H9 (cell line): ENCODE results near the gene LILRA1. TPM values are rescaled to one million over a fixed set of nuclear protein-coding genes. Genes with fewer than 3 reads are reported as not detected.
"Not testable (repeated sequence)": the region's sequence is repeated elsewhere in the genome, so short reads cannot be mapped to it uniquely, and the experiment has no call there.

Experiments
- DNase-seq: peaks from one replicate; pipeline ENCODE4 v3.0.0-alpha.2; 2017
- H2AFZ ChIP-seq: one replicate; pipeline ENCODE4 v1.6.1; 2013; ENCODE audit warnings: mild to moderate bottlenecking, low read length, control low read depth, moderate library complexity
- H2AK5ac ChIP-seq: 2 replicates; pipeline ENCODE4 v1.6.1; 2013; ENCODE audit warnings: low read length, control low read depth, mixed read lengths; ENCODE audit not compliant: insufficient read length
- H2BK120ac ChIP-seq: one replicate; pipeline ENCODE4 v1.6.1; 2013; ENCODE audit warnings: low read depth, mild to moderate bottlenecking, low read length, control low read depth, inconsistent platforms; ENCODE audit not compliant: poor library complexity, severe bottlenecking
- H2BK12ac ChIP-seq: 2 replicates; pipeline ENCODE4 v1.6.1; 2013; ENCODE audit warnings: low read length, control low read depth, mixed read lengths, low read depth; ENCODE audit not compliant: insufficient read length
- H2BK15ac ChIP-seq: 2 replicates; pipeline ENCODE4 v1.6.1; 2013; ENCODE audit warnings: low read depth, low read length, control low read depth
- H2BK20ac ChIP-seq: one replicate; pipeline ENCODE4 v1.6.1; 2013; ENCODE audit warnings: low read depth, mild to moderate bottlenecking, low read length, control low read depth, inconsistent platforms; ENCODE audit not compliant: poor library complexity, severe bottlenecking
- H2BK5ac ChIP-seq: 2 replicates; pipeline ENCODE4 v1.6.1; 2013; ENCODE audit warnings: low read length, control low read depth, mixed read lengths; ENCODE audit not compliant: insufficient read length
- H3K14ac ChIP-seq: 2 replicates; pipeline ENCODE4 v1.6.1; 2013; ENCODE audit warnings: low read length, control low read depth; ENCODE audit not compliant: insufficient read depth
- H3K18ac ChIP-seq: 2 replicates; pipeline ENCODE4 v1.6.1; 2013; ENCODE audit warnings: low read depth, mild to moderate bottlenecking, mixed read lengths, low read length, control low read depth; ENCODE audit not compliant: insufficient read length
- H3K23ac ChIP-seq: 2 replicates; pipeline ENCODE4 v1.6.1; 2013; ENCODE audit warnings: low read length, control low read depth, mixed read lengths, low read depth; ENCODE audit not compliant: insufficient read length
- H3K23me2 ChIP-seq: 2 replicates; pipeline ENCODE4 v1.6.1; 2013; ENCODE audit warnings: low read depth, mild to moderate bottlenecking, mixed read lengths, low read length, control low read depth; ENCODE audit not compliant: insufficient read length, poor library complexity, severe bottlenecking
- H3K27ac ChIP-seq: 2 replicates; pipeline ENCODE4 v1.5.1; 2013; ENCODE audit warnings: low read length, control low read depth, mixed read lengths, low read depth; ENCODE audit not compliant: insufficient read length
- H3K27me3 ChIP-seq: 2 replicates; pipeline ENCODE4 v1.6.1; 2013; ENCODE audit warnings: low read length, control low read depth, inconsistent platforms; ENCODE audit not compliant: insufficient read depth
- H3K4ac ChIP-seq: 2 replicates; pipeline ENCODE4 v1.6.1; 2013; ENCODE audit warnings: low read depth, mild to moderate bottlenecking, control low read depth, inconsistent platforms, low read length, moderate library complexity
- H3K4me1 ChIP-seq: 2 replicates; pipeline ENCODE4 v1.6.1; 2013; ENCODE audit warnings: low read length, control low read depth, inconsistent platforms; ENCODE audit not compliant: insufficient read depth
- H3K4me2 ChIP-seq: 2 replicates; pipeline ENCODE4 v1.6.1; 2013; ENCODE audit warnings: low read length, control low read depth, mixed read lengths; ENCODE audit not compliant: insufficient read length, insufficient read depth
- H3K56ac ChIP-seq: 2 replicates; pipeline ENCODE4 v1.6.1; 2013; ENCODE audit warnings: low read depth, mild to moderate bottlenecking, mixed read lengths, low read length, control low read depth; ENCODE audit not compliant: insufficient read length
- H3K79me1 ChIP-seq: 2 replicates; pipeline ENCODE4 v1.6.1; 2013; ENCODE audit warnings: low read depth, mild to moderate bottlenecking, moderate library complexity, low read length, control low read depth, inconsistent platforms; ENCODE audit not compliant: insufficient read depth, poor library complexity, severe bottlenecking
- H3K79me2 ChIP-seq: 2 replicates; pipeline ENCODE4 v1.6.1; 2013; ENCODE audit warnings: low read length, control low read depth, inconsistent platforms; ENCODE audit not compliant: insufficient read depth
- H3K9ac ChIP-seq: 2 replicates; pipeline ENCODE4 v1.6.1; 2013; ENCODE audit warnings: low read length, control low read depth, mixed read lengths; ENCODE audit not compliant: insufficient read length; ENCODE audit errors: extremely low read depth
- H3K9me3 ChIP-seq: one replicate; pipeline ENCODE4 v1.6.1; 2013; ENCODE audit warnings: low read depth, low read length, inconsistent platforms; ENCODE audit not compliant: control insufficient read depth
- H3T11ph ChIP-seq: one replicate; pipeline ENCODE4 v1.6.1; 2013; ENCODE audit warnings: mild to moderate bottlenecking, low read length, control low read depth, inconsistent platforms
- H4K20me1 ChIP-seq: one replicate; pipeline ENCODE4 v1.6.1; 2013; ENCODE audit not compliant: control insufficient read depth, insufficient read length, insufficient read depth
- H4K5ac ChIP-seq: 2 replicates; pipeline ENCODE4 v1.6.1; 2013; ENCODE audit warnings: low read depth, mild to moderate bottlenecking, mixed read lengths, low read length, control low read depth; ENCODE audit not compliant: insufficient read length
- H4K8ac ChIP-seq: replicated peaks from 2 replicates; pipeline ENCODE4 v1.6.1; 2013; ENCODE audit warnings: low read length, control low read depth, mixed read lengths, low read depth; ENCODE audit not compliant: insufficient read length
- H4K91ac ChIP-seq: 2 replicates; pipeline ENCODE4 v1.6.1; 2013; ENCODE audit warnings: low read depth, mild to moderate bottlenecking, moderate library complexity, mixed read lengths, low read length, control low read depth; ENCODE audit not compliant: insufficient read length
- H3K27ac Mint-ChIP-seq, 3 experiments: 2 replicates in 2 of 3; 3 replicates in 1 of 3; pipeline ENCODE4 v1.8.0; 2020 to 2021; ENCODE audit warnings: mixed read lengths in 3 of 3, mild to moderate bottlenecking in 1 of 3, moderate library complexity in 1 of 3
- H3K27me3 Mint-ChIP-seq: 2 replicates; pipeline ENCODE4 v1.8.0; 2021; ENCODE audit warnings: low read depth, mild to moderate bottlenecking, moderate library complexity, mixed read lengths
- H3K36me3 Mint-ChIP-seq, 3 experiments: 2 replicates in 2 of 3; 3 replicates in 1 of 3; pipeline ENCODE4 v1.8.0; 2020 to 2021; ENCODE audit warnings: low read depth in 3 of 3, mixed read lengths in 3 of 3; ENCODE audit not compliant: insufficient read depth in 1 of 3
- H3K4me1 Mint-ChIP-seq, 2 experiments: 2 replicates each; pipeline ENCODE4 v1.8.0; 2020; ENCODE audit warnings: mixed read lengths in 2 of 2
- H3K4me3 Mint-ChIP-seq, 2 experiments: 2 replicates in 1 of 2; 3 replicates in 1 of 2; pipeline ENCODE4 v1.8.0; 2020 to 2021; ENCODE audit warnings: mild to moderate bottlenecking in 2 of 2, mixed read lengths in 2 of 2, moderate library complexity in 1 of 2
- H3K9me3 Mint-ChIP-seq, 2 experiments: 2 replicates in 1 of 2; 3 replicates in 1 of 2; pipeline ENCODE4 v1.8.0; 2020; ENCODE audit warnings: mild to moderate bottlenecking in 2 of 2, mixed read lengths in 2 of 2, moderate library complexity in 1 of 2
- WGBS: extraction: QIAGEN DNeasy Blood & Tissue Kit; methylation state at CpG from one replicate; pipeline ENCODE4 v1.1.7; 2013; ENCODE audit warnings: missing lambda C conversion rate, low lambda C conversion rate, mixed read lengths; ENCODE audit not compliant: insufficient read length; ENCODE audit errors: extremely low coverage; 5-methylcytosine and 5-hydroxymethylcytosine counted together
- total RNA-seq: library from RNA; stranded (reverse); gene quantifications from 2 replicates; pipeline ENCODE4 v1.2.1, GENCODE V29; 2021

Gene LILRA1
- total RNA-seq, 1 experiment from 2014 or later, result not detected

- not testable (repeated sequence) for H4K8ac ChIP-seq, H2AK5ac ChIP-seq, H3K23me2 ChIP-seq, H2BK120ac ChIP-seq, H3K9ac ChIP-seq, H3K4me2 ChIP-seq, H3K4ac ChIP-seq, H3K27me3 ChIP-seq, H4K5ac ChIP-seq, H4K91ac ChIP-seq, H3K27ac ChIP-seq, H2AFZ ChIP-seq, H3T11ph ChIP-seq, H3K56ac ChIP-seq, H3K23ac ChIP-seq, H3K4me1 ChIP-seq, H3K4me1 Mint-ChIP-seq, H3K14ac ChIP-seq, H2BK5ac ChIP-seq, H3K18ac ChIP-seq, H3K4me3 Mint-ChIP-seq, H3K79me1 ChIP-seq, H2BK20ac ChIP-seq, DNase-seq, H2BK15ac ChIP-seq, H3K27me3 Mint-ChIP-seq, H4K20me1 ChIP-seq, H2BK12ac ChIP-seq, H3K79me2 ChIP-seq, H3K27ac Mint-ChIP-seq
- Mint-ChIP-seq H3K9me3 (peaks cover 85 to 94% of the 10 kb centered on the region in 2 experiments), H3K36me3 (peaks cover 7 to 21% (median 12%) of the 10 kb centered on the region in 3 experiments; a peak in 6 of 7 replicates)
- H3K9me3 ChIP-seq, result peaks cover 62% of the 10 kb centered on the region
- no CpG with 5 or more reads among the region's 6 CpGs for WGBS
Observed at GRCh38 chr19:54643583-54643982, 50.2 kb downstream of the LILRA1 start.
